NCI-H1105 (cell line): ENCODE data around the gene AQP2.

ENCODE experiments used
- DNase-seq: peaks from one replicate; lab custom pipeline; 2025; lab: John Stamatoyannopoulos, UW

The AQP2 gene

DNA sequence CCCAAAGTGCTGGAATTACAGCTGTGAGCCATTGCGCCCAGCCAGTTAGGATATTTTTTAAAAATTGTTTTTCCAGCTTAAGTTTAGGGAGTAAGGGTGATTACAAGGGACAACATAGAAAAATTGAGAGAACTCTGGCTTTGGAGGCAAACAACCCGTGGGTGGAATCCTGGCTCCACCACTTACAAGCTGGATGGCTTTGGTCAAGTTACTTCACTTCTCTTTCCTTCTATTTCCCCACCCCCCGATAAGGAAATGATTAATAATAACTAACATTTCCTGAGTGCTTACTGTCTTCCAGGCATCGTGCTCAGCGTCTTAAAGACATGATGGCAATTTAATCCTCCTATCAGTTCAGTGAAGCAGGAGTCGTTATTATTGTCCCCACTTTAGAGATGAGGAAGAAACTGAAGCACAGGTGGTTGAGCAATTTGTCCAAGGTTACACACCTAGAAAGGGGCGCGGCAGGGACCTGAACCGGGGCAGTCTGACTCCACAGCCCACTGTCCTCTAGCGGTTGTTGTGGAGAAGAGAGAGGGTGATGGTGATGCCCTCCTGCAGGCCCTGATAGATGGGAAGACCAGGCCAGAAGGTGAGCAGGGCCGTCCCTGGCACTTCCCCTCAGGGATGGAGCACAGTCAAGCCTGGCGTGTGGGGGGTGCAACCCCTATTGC, 30.2 kb upstream of the AQP2 start:
- no peak for DNase-seq

DNA sequence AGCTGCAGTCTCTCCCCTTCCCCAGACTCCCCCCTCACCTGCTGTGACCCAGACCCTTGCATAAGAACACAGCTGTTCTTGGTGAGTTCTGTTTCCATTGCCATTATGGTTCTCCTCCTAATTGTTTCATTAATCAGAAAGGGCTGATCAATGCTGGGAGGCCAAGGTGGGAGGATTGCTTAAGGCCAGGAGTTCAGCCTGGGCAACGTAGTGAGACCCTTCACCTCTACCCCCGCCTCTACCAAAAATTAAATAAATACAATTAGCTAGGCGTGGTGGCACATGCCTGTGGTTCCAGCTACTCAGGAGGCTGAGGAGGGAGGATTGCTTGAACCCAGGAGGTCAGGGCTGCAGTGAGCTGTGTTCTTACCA, 29.6 kb upstream of the AQP2 start:
- DNase-seq, result no peak

DNA sequence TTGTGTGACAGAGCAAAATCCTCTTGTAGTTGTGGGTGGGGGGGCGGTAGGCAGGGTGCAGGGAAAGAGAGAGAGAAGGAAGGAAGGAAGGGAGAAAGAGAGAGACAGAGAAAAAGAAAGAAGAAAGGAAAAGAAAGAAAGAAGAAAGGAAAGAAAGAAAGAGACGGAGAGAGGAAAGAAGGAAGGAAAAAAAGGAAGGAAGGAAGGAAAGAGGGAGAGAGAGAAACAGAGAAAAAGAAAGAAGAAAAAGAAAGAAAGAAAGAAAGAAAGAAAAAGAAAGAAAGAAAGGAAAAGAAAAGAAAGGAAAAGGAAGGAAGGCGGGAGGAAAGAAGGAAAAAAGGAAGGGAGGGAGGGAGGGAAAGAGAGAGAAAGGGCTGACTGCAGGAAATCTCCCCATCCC, 29.2 kb upstream of the AQP2 start:
- DNase-seq, result no peak

DNA sequence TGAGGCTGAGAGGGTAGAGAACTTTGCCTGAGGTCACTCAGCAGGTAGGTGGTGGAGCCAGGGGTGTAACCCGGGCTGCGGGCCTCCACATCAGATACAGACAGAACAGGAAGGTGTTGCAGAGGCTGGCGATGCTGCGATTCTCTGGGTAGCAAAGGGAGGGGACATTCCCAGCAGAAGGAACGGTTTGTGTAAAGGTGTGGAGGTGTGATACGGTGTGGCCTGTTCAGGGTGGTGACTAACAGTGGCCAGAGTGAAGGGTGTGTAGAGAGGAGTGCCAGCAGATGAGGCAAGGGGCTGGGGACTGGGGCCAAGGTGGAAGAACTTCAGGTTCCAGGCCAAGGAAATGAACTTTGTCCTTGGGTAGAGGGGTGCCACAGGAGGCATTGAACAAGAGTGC, 28.6 kb upstream of the AQP2 start:
- DNase-seq, result no peak

DNA sequence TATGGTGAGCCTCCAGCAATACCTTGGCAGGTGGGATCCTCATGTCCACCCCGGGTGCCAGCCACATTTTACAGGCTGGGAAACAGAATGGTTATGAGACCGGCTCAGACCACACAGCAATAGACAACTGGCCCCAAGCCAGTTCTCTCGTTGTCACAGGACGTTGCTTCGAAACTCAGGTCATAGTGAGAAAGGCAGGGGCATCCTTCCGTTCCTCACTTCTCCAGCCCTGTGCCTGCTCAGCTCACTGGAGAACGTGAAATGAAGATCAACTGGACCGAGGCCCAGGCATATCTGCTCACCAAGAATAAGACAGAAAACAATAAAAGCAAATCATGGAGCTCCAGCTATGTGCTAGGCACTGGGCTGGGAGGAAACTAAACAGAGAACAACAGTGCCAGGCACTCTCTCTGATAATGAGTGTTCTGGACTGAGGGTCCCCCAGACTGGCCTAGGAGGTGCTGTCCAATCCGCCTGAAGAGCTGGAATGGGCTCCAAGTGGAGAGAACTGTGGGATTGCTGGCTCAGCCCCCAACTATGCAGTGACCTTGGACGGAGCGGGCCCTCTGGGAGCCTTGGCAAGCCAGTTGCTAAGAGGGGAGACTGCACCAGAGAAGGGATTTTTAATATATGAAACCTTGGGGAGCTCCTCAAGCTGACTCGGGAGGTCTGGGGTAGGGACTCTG, 28.0 kb upstream of the AQP2 start:
- DNase-seq, result no peak

DNA sequence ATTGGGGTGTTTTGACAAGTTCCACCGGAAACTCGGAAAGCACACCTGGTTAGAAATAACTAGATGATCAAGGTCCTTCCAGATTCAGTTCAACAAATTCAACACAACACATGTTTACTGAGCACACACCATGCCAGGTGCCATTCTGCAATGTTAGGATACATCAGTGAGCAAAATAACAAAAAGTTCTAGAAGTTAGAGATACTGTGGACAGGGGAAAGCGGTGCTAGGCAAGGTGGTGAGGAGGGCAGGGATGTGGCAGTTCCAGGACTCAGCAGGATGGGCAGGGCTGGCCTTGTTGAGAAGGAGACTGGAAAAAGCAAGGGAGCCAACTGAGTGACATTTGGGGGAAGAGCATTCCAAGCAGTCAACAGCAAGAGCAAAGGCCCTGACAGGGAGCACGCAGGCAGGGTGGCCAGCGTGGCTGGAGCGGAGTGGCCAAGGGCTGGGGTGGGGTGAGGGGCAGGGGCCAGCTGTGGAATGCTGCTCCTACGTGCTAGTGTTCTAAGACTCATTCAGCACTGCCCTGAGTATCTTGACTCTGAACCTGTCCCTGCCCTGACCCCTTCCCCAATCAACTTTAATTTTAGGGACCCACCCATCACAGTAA, 27.4 kb upstream of the AQP2 start:
- no peak for DNase-seq

DNA sequence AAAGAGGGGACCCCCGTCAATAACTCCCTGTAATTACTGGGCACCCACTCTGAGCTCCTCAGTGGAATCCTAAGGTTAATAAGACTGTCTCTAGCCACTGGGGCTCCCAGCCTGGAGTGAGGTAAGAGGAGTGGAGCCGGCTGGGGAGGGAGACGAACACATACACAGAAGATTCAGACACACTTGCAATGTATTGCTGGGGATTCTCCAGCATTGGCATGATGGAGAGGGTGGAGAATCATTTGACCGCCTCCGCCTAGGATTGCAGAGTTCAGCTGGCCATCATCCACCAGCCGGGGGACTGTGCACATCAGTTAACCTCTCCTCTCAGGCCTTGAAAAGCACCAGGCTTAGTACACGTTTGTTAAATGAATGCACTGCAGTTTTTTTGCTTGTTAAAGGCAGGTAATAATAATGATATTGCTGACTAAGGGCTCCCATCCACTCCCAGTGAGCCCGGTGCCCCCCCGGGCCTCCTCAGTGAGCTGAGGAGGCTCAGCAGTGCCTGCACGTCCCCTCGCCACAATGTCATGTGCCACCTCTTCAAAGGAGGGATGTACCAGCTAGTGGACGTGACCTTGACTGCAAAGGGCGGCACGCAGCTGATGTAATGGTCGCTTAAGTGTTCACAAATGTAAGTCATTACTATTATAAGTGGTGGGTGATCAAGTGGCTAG, 26.5 kb upstream of the AQP2 start:
- no peak for DNase-seq

DNA sequence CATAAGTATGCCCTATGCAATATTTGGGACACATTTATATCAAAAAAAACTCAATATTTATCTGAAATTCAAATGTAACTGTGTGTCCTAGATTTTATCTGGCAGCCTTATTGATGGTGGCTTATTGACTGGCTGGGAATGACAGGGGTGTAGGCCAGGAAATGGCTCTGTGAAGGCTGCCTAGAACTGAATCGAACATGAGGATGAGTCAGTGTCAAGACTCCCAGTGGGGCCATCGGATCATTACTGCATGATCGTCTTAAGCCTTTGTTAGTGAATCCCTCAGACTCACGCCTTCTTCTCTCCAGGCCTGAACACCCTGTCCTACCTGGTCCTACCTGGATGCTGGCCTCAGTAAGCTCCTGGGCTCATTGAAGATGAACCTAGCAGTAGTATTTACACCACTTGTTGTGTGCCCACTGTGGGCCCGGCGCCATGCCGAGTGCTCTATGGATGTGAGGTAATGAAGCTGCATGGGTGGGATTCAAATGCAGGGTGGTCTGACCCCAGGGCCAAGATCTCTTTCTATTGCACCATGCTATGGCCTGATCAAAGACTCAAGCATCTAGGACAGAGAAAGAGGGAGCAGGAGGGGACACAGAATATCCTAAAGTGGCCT, 25.8 kb upstream of the AQP2 start:
- DNase-seq, result no peak

DNA sequence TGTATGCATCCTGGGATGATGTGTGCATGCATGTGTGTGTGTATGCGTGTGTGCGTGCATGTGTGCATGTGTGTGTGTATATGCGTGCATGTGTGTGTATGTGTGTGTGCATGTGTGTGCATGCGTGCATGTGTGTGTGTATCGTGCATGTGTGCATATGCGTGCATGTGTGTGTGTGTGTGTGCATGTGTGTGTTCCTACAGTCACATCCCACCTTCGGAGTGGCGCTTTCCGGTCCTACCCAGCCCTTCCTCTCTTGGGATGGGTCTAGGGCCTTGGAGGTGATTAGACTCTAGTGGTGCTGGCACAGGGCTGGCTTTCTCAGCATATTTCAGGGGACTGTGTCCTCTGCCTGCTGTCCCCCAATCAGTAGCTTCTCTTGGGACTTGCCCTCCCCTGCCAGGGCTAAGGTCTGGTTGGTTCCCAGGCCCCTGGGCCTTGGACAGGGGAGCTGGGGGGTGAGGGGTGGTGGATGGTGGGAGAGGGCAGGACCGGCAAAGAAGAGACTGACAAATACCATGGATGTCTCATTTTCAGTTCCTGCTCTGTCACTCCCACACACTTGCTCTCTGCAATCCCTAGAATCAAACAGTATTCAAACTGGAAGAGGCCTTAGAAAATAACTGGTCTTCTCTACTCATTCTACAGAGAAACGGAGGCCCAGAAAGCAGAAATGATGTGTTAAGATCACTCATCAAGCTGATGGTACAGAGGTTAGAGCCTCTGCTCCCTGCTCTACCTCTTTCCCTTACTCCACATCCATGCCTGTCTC, 24.9 kb upstream of the AQP2 start:
- DNase-seq, result no peak

DNA sequence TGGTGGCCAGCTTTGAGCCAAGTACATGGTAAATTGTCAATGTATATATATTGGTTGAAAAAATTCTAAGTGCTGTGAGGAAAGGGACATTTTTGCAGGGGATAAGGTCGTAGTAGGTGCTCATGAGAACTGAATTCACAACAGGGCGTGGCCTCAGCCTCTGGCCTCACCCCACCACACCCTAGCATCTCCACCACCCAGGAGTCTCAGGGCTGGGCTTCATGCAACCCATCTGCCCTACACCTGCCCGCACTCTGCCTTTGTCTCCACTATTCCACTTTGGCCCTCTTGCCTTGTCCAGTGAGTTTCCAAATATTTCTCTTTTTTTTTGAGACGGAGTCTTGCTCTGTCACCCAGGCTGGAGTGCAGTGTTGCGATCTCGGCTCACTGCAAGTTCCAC, 22.1 kb upstream of the AQP2 start:
- DNase-seq, result no peak

DNA sequence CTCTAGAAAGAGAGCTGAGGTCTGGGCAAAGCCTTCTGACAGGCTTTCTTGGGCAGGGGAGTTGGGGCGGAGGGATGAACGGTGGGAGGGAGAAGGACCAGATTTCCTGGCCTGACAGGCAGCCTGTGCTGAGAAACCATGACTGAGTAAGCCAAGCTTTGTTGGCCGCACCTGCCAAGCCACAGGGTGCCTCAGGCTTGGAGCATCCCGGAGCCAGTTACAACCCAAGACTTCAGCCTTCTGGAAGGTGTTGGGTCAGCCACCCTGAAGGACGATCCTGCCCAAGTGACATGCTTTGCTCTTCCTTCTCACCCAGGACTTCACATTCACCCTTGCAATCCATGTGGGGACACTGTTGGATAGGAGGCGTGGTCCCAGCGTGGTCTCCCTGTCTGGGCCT, 21.0 kb upstream of the AQP2 start:
- no peak for DNase-seq

DNA sequence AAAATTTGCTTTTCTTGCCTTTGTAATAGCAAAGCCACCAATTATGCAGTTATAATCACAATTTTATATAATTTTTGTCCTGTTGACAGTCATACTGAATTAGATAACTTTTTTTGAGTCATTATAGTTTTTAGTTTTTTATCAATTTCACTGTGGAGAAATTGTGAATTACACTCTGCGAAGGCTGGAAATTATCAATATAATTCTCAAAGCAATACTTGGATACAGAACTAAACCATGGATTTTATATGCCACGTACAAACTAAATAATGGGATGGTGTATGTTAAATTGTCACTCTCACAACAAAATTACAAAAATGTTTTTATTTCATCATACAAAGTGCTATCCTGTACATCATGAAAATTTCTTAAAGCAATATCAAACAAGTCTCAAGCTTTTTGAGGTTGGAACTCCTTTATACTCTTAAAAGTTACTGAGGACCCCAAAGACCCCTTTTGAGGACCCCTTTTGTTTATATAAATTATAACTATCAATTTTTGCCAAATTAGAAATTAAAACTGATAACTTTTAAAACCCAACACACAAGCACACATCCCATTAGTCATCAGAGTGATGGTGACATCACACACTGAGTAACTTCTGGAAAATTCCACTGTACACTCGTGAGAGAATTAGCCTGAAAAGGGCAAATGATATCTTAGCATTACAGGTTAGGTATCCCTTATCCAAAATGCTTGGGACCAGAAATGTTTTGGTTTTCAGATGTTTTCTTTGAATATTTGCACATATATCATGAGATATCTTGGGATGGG, 19.8 kb upstream of the AQP2 start:
- no peak for DNase-seq

DNA sequence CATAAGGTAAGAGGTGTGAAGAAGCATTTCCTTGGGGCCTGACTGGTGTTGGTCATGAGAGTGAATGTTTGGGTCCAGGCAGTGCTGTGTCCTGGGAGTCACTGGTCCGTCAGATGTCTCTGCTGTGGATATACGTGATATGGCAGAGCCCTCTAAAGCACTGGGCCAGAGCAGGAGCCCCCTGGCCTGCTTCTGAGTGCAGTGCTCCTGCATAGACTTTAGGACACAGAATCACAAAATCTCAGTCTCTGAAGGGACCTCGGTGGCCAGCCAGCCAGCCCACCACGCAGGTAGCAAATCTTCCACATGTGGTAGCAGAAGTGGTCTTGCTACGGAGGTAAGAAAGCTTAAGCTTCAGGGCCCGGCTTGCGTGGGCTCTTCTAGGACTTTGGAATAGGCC, 18.5 kb upstream of the AQP2 start:
- no peak for DNase-seq

DNA sequence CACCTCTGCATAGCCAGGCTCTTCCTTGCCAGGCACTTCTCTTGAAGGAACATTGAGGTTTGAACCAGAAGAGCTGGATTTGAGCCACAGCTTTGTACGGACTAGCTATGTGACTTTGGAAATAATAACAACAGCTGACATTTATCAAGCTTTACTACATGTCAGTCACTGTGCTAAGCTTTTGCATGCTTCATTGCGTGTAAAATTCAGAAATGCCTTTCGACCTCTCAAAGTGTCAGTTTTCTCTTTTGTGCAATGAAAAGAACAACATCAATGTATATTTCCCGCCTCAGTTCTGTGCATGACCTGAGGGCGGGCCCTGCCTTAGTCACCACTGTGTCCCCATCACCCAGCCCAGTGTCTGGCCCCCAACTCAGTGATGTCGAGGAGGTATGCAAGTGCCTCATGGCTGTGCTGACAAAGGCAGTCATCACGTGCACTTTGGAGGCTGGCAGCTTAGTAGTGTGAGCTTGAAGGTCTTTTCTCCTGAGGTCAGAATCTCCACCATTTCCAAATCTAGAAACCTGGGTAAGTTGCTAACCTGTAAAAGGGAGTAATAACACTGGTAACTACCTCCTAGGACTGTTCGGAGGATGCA, 17.9 kb upstream of the AQP2 start:
- DNase-seq, result no peak

DNA sequence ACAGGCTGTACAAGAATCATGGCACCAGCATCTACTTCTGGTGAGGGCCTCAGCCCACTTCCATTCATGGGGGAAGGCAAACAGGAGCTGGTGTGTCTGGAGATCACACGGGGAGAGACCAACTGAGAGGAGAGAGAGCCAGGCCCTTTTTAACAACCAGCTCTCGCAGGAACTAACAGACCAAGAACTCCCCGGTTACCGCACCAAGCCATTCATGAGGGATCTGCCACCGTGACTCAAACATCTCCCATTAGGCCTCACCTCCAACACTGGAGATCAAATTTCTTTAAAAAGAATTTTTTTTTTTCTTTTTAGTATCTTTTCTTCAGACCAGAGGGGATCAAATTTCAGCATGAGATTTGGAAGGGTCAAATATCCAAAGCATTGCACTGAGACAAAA, 16.7 kb upstream of the AQP2 start:
- no peak for DNase-seq

DNA sequence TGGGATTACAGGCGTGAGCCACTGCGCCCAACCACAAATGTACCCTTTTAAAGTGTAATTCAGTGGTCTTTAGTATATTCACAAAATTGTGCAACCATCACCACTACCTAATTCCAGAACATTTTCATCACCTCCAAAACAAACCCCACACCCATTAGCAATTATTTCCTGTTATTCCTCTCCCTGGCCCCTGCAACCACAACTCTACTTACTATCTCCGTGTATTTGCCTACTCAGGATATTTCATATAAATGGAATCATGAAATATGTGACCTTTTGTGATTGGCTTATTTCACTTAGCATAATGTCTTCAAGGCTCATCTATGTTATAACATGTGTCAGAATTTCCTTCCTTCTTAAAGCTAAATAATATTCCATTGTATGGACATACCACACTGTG, 16.0 kb upstream of the AQP2 start:
- DNase-seq, result no peak

DNA sequence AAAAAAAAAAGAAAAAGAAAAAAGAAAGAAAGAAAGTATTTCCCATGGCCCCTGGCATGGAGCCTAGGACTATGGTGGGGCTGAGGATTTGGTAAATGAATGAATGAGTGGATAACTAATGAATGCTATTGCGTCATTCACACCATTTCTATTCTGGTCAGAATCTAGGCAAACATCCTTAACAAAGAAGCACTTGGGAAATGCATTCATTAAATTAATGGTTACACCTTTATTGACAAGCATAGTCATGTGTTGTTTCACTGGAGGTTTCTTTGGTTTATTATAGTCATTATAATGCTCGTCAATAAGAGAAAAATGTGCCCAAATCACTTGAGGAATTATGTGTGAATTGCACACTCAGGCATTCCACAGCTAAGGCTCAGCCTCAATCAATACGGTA, 13.6 kb upstream of the AQP2 start:
- no peak for DNase-seq

DNA sequence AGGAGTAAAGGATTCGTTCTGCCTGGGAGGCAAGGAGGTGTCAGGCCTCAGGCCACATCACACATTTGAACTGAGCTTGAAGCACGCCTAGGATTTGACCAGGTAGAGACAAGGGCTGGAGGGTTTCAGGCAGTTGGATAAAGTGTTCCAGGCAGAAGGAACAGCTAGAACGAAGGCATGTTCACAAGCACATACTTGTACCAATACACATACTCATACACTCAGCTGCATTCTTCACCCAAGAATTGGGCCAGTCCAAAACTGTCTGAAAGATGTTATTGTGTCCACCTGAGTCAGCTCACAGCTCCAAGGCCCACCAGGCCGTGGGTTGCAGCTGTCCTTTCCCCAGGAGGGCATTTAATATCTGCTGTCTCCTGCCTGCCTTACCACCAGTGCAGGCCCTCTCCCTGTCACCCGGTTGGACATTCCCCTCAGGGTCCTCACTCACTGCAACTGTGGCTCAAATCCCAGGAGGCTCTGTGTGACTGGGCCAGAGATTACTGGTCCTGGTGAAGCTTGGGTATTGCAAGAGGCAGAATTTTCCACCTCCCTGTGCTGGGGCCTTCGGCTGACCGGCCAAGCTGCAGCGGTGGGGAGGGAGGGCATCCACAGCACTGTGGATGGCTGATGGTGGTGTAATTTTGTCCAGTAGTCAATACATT, 12.8 kb upstream of the AQP2 start:
- no peak for DNase-seq

DNA sequence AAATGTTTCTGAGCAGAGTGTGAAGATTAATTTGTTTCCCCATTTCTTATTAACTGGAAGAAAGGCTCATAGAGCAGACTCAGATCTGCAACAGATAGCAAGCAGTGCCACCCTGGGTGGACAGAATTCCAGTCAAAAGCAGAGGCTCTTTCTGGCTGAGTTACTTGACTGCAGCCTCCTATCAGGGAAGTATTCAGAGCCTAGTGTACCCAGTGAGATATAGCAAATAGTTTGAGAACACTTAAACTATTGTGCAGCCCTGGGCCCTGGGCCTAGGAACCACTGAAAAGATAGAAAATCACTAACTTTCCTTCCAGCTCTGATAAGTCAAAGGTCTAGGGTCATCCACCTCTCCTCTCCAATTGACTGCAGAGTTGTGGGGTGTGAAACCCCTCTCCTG, 11.2 kb upstream of the AQP2 start:
- DNase-seq, result no peak

DNA sequence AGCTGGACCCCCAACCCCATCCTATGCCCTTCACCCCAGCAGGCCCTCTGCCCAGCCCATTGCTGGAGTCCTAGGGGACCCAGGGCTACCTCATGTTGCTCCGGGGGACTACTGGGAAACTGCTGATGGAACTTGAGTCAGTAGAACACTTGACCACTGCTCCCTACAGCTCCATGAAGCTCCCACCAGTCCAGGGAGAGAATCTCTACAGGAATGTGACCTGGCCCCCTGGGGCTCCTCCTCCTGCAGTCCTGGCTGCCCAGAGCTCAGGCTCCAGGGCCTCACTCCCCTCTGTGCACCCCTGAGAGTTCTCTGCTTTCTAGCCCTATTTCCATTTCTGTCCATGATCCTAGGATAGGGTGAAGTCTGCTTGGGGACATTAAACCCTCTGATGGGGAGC, 10.8 kb upstream of the AQP2 start:
- no peak for DNase-seq
